H1 (cell line): ENCODE data around the gene MIX23.

Experiments used
- CEBPB ChIP-seq: IDR thresholded peaks from 2 replicates; pipeline ENCODE4 v1.6.1; 2012; ENCODE audit warnings: low read depth, low read length
- CTCF ChIP-seq, 3 experiments: IDR thresholded peaks; 1 replicate in 2 of 3; 2 replicates in 1 of 3; pipeline versions ENCODE4 v1.5.1 to v1.6.1; 2011; ENCODE audit warnings: low read length in 3 of 3, mild to moderate bottlenecking in 3 of 3, inconsistent platforms in 2 of 3, low read depth in 1 of 3, moderate library complexity in 1 of 3; ENCODE audit not compliant: insufficient read depth in 1 of 3; ENCODE audit errors: control extremely low read depth in 1 of 3
- EZH2 ChIP-seq: fragments of 200-600 bp; sonication (generic); IDR thresholded peaks from 2 replicates; pipeline ENCODE4 v1.7.1; 2012; ENCODE audit warnings: low read depth, mild to moderate bottlenecking, moderate library complexity, low read length, inconsistent platforms; ENCODE audit not compliant: severe bottlenecking
- GTF2F1 ChIP-seq: IDR thresholded peaks from 2 replicates; pipeline ENCODE4 v1.6.1; 2012; ENCODE audit warnings: low read depth, low read length, improper control_type of control experiment, borderline replicate concordance
- JUN ChIP-seq: IDR thresholded peaks from 2 replicates; pipeline ENCODE4 v1.6.1; 2011; ENCODE audit warnings: low read depth, mild to moderate bottlenecking, improper control_type of control experiment, low read length
- JUND ChIP-seq: IDR thresholded peaks from 2 replicates; pipeline ENCODE4 v1.6.1; 2011; ENCODE audit warnings: mild to moderate bottlenecking, improper control_type of control experiment, low read length
- NRF1 ChIP-seq: IDR thresholded peaks from 2 replicates; pipeline ENCODE4 v1.6.1; 2011; ENCODE audit warnings: mild to moderate bottlenecking, low read depth, low read length, improper control_type of control experiment
- POLR2A ChIP-seq, 2 experiments: IDR thresholded peaks; 1 replicate in 1 of 2; 2 replicates in 1 of 2; pipeline ENCODE4 v1.6.1; 2011; ENCODE audit warnings: low read depth in 2 of 2, low read length in 2 of 2, mild to moderate bottlenecking in 2 of 2; ENCODE audit errors: control extremely low read depth in 1 of 2
- RAD21 ChIP-seq, 2 experiments: IDR thresholded peaks in 1 of 2; conservative IDR thresholded peaks in 1 of 2; 2 replicates each; pipeline ENCODE4 v1.6.1; 2011; ENCODE audit warnings: low read depth in 2 of 2, low read length in 2 of 2, improper control_type of control experiment in 1 of 2, inconsistent platforms in 1 of 2, mild to moderate bottlenecking in 1 of 2, moderate library complexity in 1 of 2
- RBBP5 ChIP-seq: IDR thresholded peaks from 2 replicates; pipeline ENCODE4 v1.7.1; 2012; ENCODE audit warnings: low read depth, mild to moderate bottlenecking, inconsistent platforms, low read length, moderate library complexity, borderline replicate concordance
- SRF ChIP-seq: IDR thresholded peaks from 2 replicates; pipeline ENCODE4 v1.6.1; 2011; ENCODE audit warnings: mild to moderate bottlenecking, low read depth, low read length, moderate library complexity
- SUZ12 ChIP-seq: fragments of 200-600 bp; sonication (generic); IDR thresholded peaks from 2 replicates; pipeline ENCODE4 v1.6.1; 2012; ENCODE audit warnings: mild to moderate bottlenecking, inconsistent platforms, low read length, moderate library complexity, mixed read lengths
- TCF12 ChIP-seq: IDR thresholded peaks from 2 replicates; pipeline ENCODE4 v1.6.1; 2011; ENCODE audit warnings: low read depth, mild to moderate bottlenecking, low read length

- no peak for TF ChIP-seq CTCF (IDR thresholded peaks at IDR 0.05; ENCODE audit: control extremely low read depth in 1 of 3, insufficient read depth in 1 of 3, low read depth in 1 of 3, low read length in 3 of 3)
- TF ChIP-seq JUN = no peak
- no peak for TF ChIP-seq JUND
- no peak for TF ChIP-seq CEBPB
- no peak for TF ChIP-seq RBBP5
- TF ChIP-seq EZH2 = no peak
- TF ChIP-seq SRF = no peak
- no peak for TF ChIP-seq TCF12
- no peak for TF ChIP-seq RAD21 (IDR thresholded peaks at IDR 0.05 in 1 of 2, conservative IDR thresholded peaks at IDR 0.05 in 1 of 2; ENCODE audit: low read depth in 2 of 2, low read length in 2 of 2)
- TF ChIP-seq GTF2F1 = no peak
- no peak for TF ChIP-seq SUZ12
- no peak for TF ChIP-seq NRF1
- no peak for TF ChIP-seq POLR2A (IDR thresholded peaks at IDR 0.05; ENCODE audit: control extremely low read depth in 1 of 2, low read depth in 2 of 2, low read length in 2 of 2)
Measured at GRCh38 chr3:122390665-122391064, 7.6 kb upstream of the MIX23 start.
